Body of pancreas (tissue), 4 donors: ENCODE results near the gene FBXL2.

Experiments used
- POLR2A ChIP-seq, 3 donors: fragments of 450-650 bp; IDR thresholded peaks; one replicate each; pipeline ENCODE4 v1.6.1; 2016; ENCODE audit warnings: antibody characterized with exemption in 3 of 3, mild to moderate bottlenecking in 2 of 3
- TF ChIP-seq, protein P1 (sequence below), 7 experiments: fragments of 450-650 bp in 4 of 7; fragments of 200-600 bp in 3 of 7; sonication (generic) in 3 of 7; IDR thresholded peaks; one replicate each; pipeline ENCODE4 v1.5.1; 2016 to 2019; ENCODE audit warnings: antibody characterized with exemption in 7 of 7

DNA sequence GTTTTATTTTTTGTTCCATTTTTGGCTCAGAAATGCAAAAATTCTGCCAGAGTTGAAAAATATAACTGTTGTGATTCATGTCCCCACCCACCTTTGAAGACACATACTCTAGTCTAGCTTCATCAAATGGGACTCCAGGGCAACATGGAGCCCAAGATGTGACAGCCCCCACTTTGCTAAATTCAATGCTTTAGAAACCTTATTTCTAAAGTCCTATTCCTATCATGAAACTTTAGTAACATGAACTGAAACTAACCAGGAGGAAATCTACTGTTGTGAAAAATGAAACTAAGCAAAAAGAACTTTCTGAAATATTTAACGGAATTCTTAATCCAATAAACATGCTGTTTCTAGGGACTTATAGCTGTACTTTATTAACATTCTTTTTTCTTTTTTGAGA is 142.7 kb downstream of the FBXL2 start:
- TF ChIP-seq, protein P1, sequence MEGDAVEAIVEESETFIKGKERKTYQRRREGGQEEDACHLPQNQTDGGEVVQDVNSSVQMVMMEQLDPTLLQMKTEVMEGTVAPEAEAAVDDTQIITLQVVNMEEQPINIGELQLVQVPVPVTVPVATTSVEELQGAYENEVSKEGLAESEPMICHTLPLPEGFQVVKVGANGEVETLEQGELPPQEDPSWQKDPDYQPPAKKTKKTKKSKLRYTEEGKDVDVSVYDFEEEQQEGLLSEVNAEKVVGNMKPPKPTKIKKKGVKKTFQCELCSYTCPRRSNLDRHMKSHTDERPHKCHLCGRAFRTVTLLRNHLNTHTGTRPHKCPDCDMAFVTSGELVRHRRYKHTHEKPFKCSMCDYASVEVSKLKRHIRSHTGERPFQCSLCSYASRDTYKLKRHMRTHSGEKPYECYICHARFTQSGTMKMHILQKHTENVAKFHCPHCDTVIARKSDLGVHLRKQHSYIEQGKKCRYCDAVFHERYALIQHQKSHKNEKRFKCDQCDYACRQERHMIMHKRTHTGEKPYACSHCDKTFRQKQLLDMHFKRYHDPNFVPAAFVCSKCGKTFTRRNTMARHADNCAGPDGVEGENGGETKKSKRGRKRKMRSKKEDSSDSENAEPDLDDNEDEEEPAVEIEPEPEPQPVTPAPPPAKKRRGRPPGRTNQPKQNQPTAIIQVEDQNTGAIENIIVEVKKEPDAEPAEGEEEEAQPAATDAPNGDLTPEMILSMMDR (IDR thresholded peaks at IDR 0.05): no peak
- TF ChIP-seq POLR2A (IDR thresholded peaks at IDR 0.05): no peak
